COR-L47 (cell line): ENCODE data around the gene GMCL2.

Experiments
- DNase-seq: peaks from one replicate; lab custom pipeline; 2025; lab: John Stamatoyannopoulos, UW

The GMCL2 gene

DNA sequence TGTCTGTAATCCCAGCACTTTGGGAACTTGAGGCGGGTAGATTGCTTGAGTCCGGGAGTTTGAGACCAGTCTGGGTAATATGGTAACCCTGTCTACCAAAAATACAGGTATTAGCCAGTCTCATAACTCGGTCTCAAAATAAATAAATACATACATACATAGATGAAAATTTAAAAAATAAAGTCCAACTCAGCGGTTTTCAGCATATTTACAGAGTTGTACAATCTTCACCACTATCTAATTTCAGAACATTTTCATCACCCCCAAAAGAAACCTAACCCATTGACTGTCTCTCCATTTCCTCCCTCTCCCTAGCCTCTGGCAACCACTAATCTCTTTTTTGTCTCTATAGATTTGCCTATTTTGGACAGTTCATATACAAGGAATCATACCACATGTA, 45.6 kb downstream of the GMCL2 start:
- no peak for DNase-seq

- DNase-seq = no peak
Observed at GRCh38 chr5:178137991-178138390, 49.2 kb downstream of the GMCL2 start.

- no peak for DNase-seq
Observed at GRCh38 chr5:178136990-178137389, 50.2 kb downstream of the GMCL2 start.
